CD14-positive monocyte (primary cell): ENCODE results near the gene NUP62. TPM values are rescaled to one million over a fixed set of nuclear protein-coding genes. Genes with fewer than 3 reads are reported as not detected.
"Not testable (repeated sequence)": the region's sequence is repeated elsewhere in the genome, so short reads cannot be mapped to it uniquely, and the experiment has no call there.

ENCODE experiments used
- DNase-seq, 3 donors: peaks; one replicate each; pipeline ENCODE4 v3.0.0-alpha.2; 2011 to 2022
- H2AFZ ChIP-seq: 2 replicates; pipeline ENCODE4 v1.6.0; 2012; ENCODE audit warnings: mild to moderate bottlenecking, low read depth, low read length, inconsistent platforms; ENCODE audit not compliant: insufficient read depth, poor library complexity, severe bottlenecking
- H3K27ac ChIP-seq, 2 donors: 1 replicate in 1 of 2; 2 replicates in 1 of 2; pipeline ENCODE4 v1.5.1; 2012 to 2013; ENCODE audit warnings: low read length in 2 of 2, control low read depth in 1 of 2, inconsistent platforms in 1 of 2, low read depth in 1 of 2, mild to moderate bottlenecking in 1 of 2
- H3K27me3 ChIP-seq, 2 donors: one replicate each; pipeline versions ENCODE4 v1.6.0 to v1.6.1; 2011 to 2013; ENCODE audit warnings: low read length in 2 of 2; ENCODE audit not compliant: control insufficient read depth in 2 of 2, insufficient read depth in 2 of 2
- H3K36me3 ChIP-seq, 2 donors: replicated peaks in 1 of 2; 1 replicate in 1 of 2; 2 replicates in 1 of 2; pipeline versions ENCODE4 v1.5.1 to v1.6.1; 2012 to 2013; ENCODE audit warnings: low read length in 2 of 2, control low read depth in 1 of 2, inconsistent platforms in 1 of 2, mild to moderate bottlenecking in 1 of 2; ENCODE audit not compliant: insufficient read depth in 2 of 2, control insufficient read depth in 1 of 2
- H3K4me1 ChIP-seq, 2 donors: 1 replicate in 1 of 2; 2 replicates in 1 of 2; pipeline versions ENCODE4 v1.5.1 to v1.6.1; 2012 to 2013; ENCODE audit warnings: low read length in 2 of 2, control low read depth in 1 of 2, inconsistent platforms in 1 of 2, mild to moderate bottlenecking in 1 of 2, moderate library complexity in 1 of 2; ENCODE audit not compliant: insufficient read depth in 2 of 2, control insufficient read depth in 1 of 2
- H3K4me2 ChIP-seq: replicated peaks from 2 replicates; pipeline ENCODE3; 2012; ENCODE audit warnings: low read length, moderate library complexity, mild to moderate bottlenecking; ENCODE audit not compliant: poor library complexity, severe bottlenecking; ENCODE audit errors: extremely low read depth
- H3K4me3 ChIP-seq, 3 experiments: fragments of 200-600 bp in 1 of 3; sonication (generic) in 1 of 3; replicated peaks in 1 of 3; 1 replicate in 2 of 3; 2 replicates in 1 of 3; pipeline ENCODE4 v1.5.1; 2011 to 2013; ENCODE audit warnings: low read length in 3 of 3, mild to moderate bottlenecking in 3 of 3, control low read depth in 2 of 3, low read depth in 2 of 3, inconsistent platforms in 1 of 3, moderate library complexity in 1 of 3
- H3K79me2 ChIP-seq: 2 replicates; pipeline ENCODE4 v1.6.0; 2012; ENCODE audit warnings: mild to moderate bottlenecking, control low read depth, inconsistent platforms, low read length, moderate library complexity; ENCODE audit not compliant: insufficient read depth
- H3K9ac ChIP-seq: 2 replicates; pipeline ENCODE4 v1.6.0; 2017; ENCODE audit warnings: low read length, mild to moderate bottlenecking; ENCODE audit not compliant: insufficient read depth, poor library complexity, severe bottlenecking
- H3K9me3 ChIP-seq, 2 donors: replicated peaks in 1 of 2; 1 replicate in 1 of 2; 2 replicates in 1 of 2; pipeline versions ENCODE4 v1.5.1 to v1.6.1; 2012 to 2013; ENCODE audit warnings: low read length in 2 of 2, control low read depth in 1 of 2; ENCODE audit not compliant: control insufficient read depth in 1 of 2, insufficient read depth in 1 of 2
- H4K20me1 ChIP-seq: 2 replicates; pipeline ENCODE4 v1.6.0; 2012; ENCODE audit warnings: mild to moderate bottlenecking, low read length, control low read depth, moderate library complexity; ENCODE audit not compliant: insufficient read depth
- H3K27ac Mint-ChIP-seq, 7 donors: one replicate each; pipeline ENCODE4 v1.8.0; 2020; ENCODE audit warnings: mild to moderate bottlenecking in 7 of 7, mixed read lengths in 7 of 7, moderate library complexity in 6 of 7, inconsistent platforms in 2 of 7
- H3K27me3 Mint-ChIP-seq, 3 donors: one replicate each; pipeline ENCODE4 v1.8.0; 2021 to 2022; ENCODE audit warnings: low read depth in 3 of 3, mild to moderate bottlenecking in 3 of 3, mixed read lengths in 3 of 3, moderate library complexity in 3 of 3, inconsistent platforms in 1 of 3
- H3K36me3 Mint-ChIP-seq, 2 donors: one replicate each; pipeline ENCODE4 v1.8.0; 2020; ENCODE audit warnings: mixed read lengths in 2 of 2, inconsistent platforms in 1 of 2, mild to moderate bottlenecking in 1 of 2
- H3K4me1 Mint-ChIP-seq: one replicate; pipeline ENCODE4 v1.8.0; 2020; ENCODE audit warnings: mild to moderate bottlenecking, mixed read lengths
- H3K4me3 Mint-ChIP-seq, 2 donors: one replicate each; pipeline ENCODE4 v1.8.0; 2020; ENCODE audit warnings: mild to moderate bottlenecking in 2 of 2, mixed read lengths in 2 of 2, moderate library complexity in 1 of 2
- H3K9me3 Mint-ChIP-seq, 7 donors: one replicate each; pipeline ENCODE4 v1.8.0; 2020 to 2022; ENCODE audit warnings: mixed read lengths in 7 of 7, mild to moderate bottlenecking in 6 of 7, moderate library complexity in 6 of 7, inconsistent platforms in 2 of 7
- CTCF ChIP-seq: fragments of 200-600 bp; IDR thresholded peaks from one replicate; pipeline ENCODE4 v1.8.0; 2022; ENCODE audit warnings: antibody characterized with exemption, mild to moderate bottlenecking
- WGBS: methylation state at CpG from one replicate; pipeline ENCODE4 v1.1.5; 2013; ENCODE audit warnings: missing lambda C conversion rate; ENCODE audit not compliant: insufficient coverage; 5-methylcytosine and 5-hydroxymethylcytosine counted together
- intact Hi-C, 2 donors: fragments of 100-400 bp; cut with micrococcal nuclease; formaldehyde crosslinking; loops; one replicate each; pipeline versions ENCODE4 v1.15.0 to v1.15.1; 2023
- polyA plus RNA-seq, 3 donors: library from polyadenylated mRNA; depleted of rRNA in 1 of 3; unstranded in 2 of 3; stranded (reverse) in 1 of 3; fragments of 300-500 nt in 2 of 3; fragments of >200 nt in 1 of 3; fragmentation: Illumina TruSeq in 2 of 3; gene quantifications; 1 replicate in 2 of 3; 2 replicates in 1 of 3; pipeline ENCODE4 v1.2.3, GENCODE V29; 2012 to 2021

Gene NUP62
- polyA plus RNA-seq, 3 donors: 32.3 to 62.2 (median 48.6) TPM

- no peaks in the 10 kb centered on the region for H3K27me3 ChIP-seq
- Mint-ChIP-seq H3K27ac (peak overlapping the region; percentile 72 to 96 (median 91)), H3K27me3 (peaks cover 4 to 12% (median 7%) of the 10 kb centered on the region in 3 donors), H3K9me3 (peaks cover 0 to 2% (median 0%) of the 10 kb centered on the region in 7 donors), H3K4me1 (peaks cover 58% of the 10 kb centered on the region), H3K36me3 (peaks cover 13 to 14% of the 10 kb centered on the region in 2 donors), H3K4me3 (peak overlapping the region in 1 of 2 donors; percentile 39)
- H3K9ac ChIP-seq: peak overlapping the region; percentile 8
- H3K4me2 ChIP-seq: peak overlapping the region; percentile 61
- peaks cover 18% of the 10 kb centered on the region for H4K20me1 ChIP-seq
- peak; percentile 73 to 89 (median 88) for DNase-seq
- no peak for TF ChIP-seq CTCF
- H3K4me1 ChIP-seq: peaks cover 63 to 71% of the 10 kb centered on the region in 2 donors
- peak overlapping the region in 1 of 3 experiments; percentile 70 for H3K4me3 ChIP-seq
- no peak overlapping the region for H2AFZ ChIP-seq
- peak overlapping the region; percentile 77 to 80 for H3K27ac ChIP-seq
- H3K36me3 ChIP-seq: peaks cover 16 to 18% of the 10 kb centered on the region in 2 donors
- intact Hi-C loops: loop anchor here in 1 of 2 donors (2.0 kb wide), 1 partner anchor 24 kb away; no protein-coding TSS in a partner anchor
- 0% methylated on average over 4 of the region's 5 CpGs for WGBS
- no peaks in the 10 kb centered on the region for H3K79me2 ChIP-seq
- H3K9me3 ChIP-seq: no peaks in the 10 kb centered on the region
Observed at GRCh38 chr19:49968279-49968922, 39.1 kb upstream of the NUP62 start.

- H3K27me3 ChIP-seq, H3K9me3 ChIP-seq, H4K20me1 ChIP-seq, intact Hi-C loops, H3K36me3 Mint-ChIP-seq, H3K79me2 ChIP-seq, H3K27me3 Mint-ChIP-seq, H3K27ac ChIP-seq, H3K9ac ChIP-seq, H2AFZ ChIP-seq, H3K36me3 ChIP-seq, H3K9me3 Mint-ChIP-seq: not testable (repeated sequence)
- DNase-seq: peak in 2 of 3 donors; percentile 28 to 29
- Histone ChIP-seq H3K4me1 (peaks cover 23 to 26% of the 10 kb centered on the region in 2 donors), H3K4me2 (peak within 1 kb of the TSS; percentile 54), H3K4me3 (peak within 1 kb of the TSS in 1 of 3 experiments; percentile 47)
- H3K4me1 Mint-ChIP-seq: peaks cover 28% of the 10 kb centered on the region
- WGBS: no CpG with 5 or more reads among the region's 10 CpGs
- peak within 1 kb of the TSS in 5 of 7 donors; percentile 11 to 78 (median 40) for H3K27ac Mint-ChIP-seq
- H3K4me3 Mint-ChIP-seq: peak within 1 kb of the TSS in 1 of 2 donors; percentile 46
Observed at GRCh38 chr19:49960980-49961379, 31.7 kb upstream of the NUP62 start, which contains the start of gene SIGLEC11. SIGLEC11 (minus strand) TSS chr19:49961172; CDS start chr19:49961081, 91 bp downstream.

GRCh38 chr19:49959892-49960291 lies 30.6 kb upstream of the NUP62 start:
- no CpG with 5 or more reads among the region's 12 CpGs for WGBS
- H3K4me2 ChIP-seq, H3K4me3 Mint-ChIP-seq, H3K27me3 Mint-ChIP-seq, H3K9me3 Mint-ChIP-seq, DNase-seq, H3K27ac ChIP-seq, H3K36me3 ChIP-seq, H4K20me1 ChIP-seq, H3K9me3 ChIP-seq, H3K27ac Mint-ChIP-seq, H3K36me3 Mint-ChIP-seq, H3K79me2 ChIP-seq, H2AFZ ChIP-seq, H3K27me3 ChIP-seq, intact Hi-C loops, H3K9ac ChIP-seq, H3K4me3 ChIP-seq: not testable (repeated sequence)
- H3K4me1 ChIP-seq: peaks cover 24 to 29% of the 10 kb centered on the region in 2 donors
- H3K4me1 Mint-ChIP-seq: peaks cover 29% of the 10 kb centered on the region

- H3K9ac ChIP-seq, H3K4me3 ChIP-seq, H4K20me1 ChIP-seq, H3K9me3 Mint-ChIP-seq, H3K36me3 ChIP-seq, H3K36me3 Mint-ChIP-seq, H2AFZ ChIP-seq, H3K9me3 ChIP-seq, DNase-seq, intact Hi-C loops, H3K27ac Mint-ChIP-seq, H3K79me2 ChIP-seq, H3K27me3 ChIP-seq, H3K4me3 Mint-ChIP-seq, H3K27ac ChIP-seq, H3K4me2 ChIP-seq, H3K27me3 Mint-ChIP-seq: not testable (repeated sequence)
- peaks cover 42% of the 10 kb centered on the region for H3K4me1 Mint-ChIP-seq
- WGBS: 83% methylated on average over 10 of the region's 13 CpGs
- peaks cover 37 to 42% of the 10 kb centered on the region in 2 donors for H3K4me1 ChIP-seq
Observed at GRCh38 chr19:49958596-49958995, 29.3 kb upstream of the NUP62 start.
